DOHH2 (cell line): ENCODE data around the gene LRRTM4.
A peak's percentile ranks its signal among the peaks of the same experiment; 100 is the strongest.

Experiments used
- H3F3A ChIP-seq: fragments of 200-600 bp; sonication (generic), shearing (Covaris generic); 2 replicates; pipeline ENCODE4 v1.6.0; 2016; ENCODE audit warnings: antibody characterized with exemption, mild to moderate bottlenecking; ENCODE audit not compliant: control insufficient read depth, insufficient read depth
- H3K27ac ChIP-seq: fragments of 200-600 bp; sonication (generic); 2 replicates; pipeline ENCODE4 v1.5.1; 2014; ENCODE audit warnings: low read depth, mild to moderate bottlenecking, low read length, moderate library complexity
- H3K27me3 ChIP-seq: fragments of 200-600 bp; sonication (generic); 2 replicates; pipeline ENCODE4 v1.6.1; 2014; ENCODE audit warnings: mild to moderate bottlenecking, low read length, mixed read lengths; ENCODE audit not compliant: control insufficient read depth
- H3K36me3 ChIP-seq: fragments of 200-600 bp; sonication (generic); 2 replicates; pipeline ENCODE4 v1.6.1; 2014; ENCODE audit warnings: mild to moderate bottlenecking, low read length, moderate library complexity, mixed read lengths; ENCODE audit not compliant: control insufficient read depth
- H3K4me1 ChIP-seq: fragments of 200-600 bp; sonication (generic); 2 replicates; pipeline ENCODE4 v1.6.1; 2014; ENCODE audit warnings: mild to moderate bottlenecking, low read length, mixed read lengths; ENCODE audit not compliant: control insufficient read depth
- H3K4me2 ChIP-seq: fragments of 200-600 bp; sonication (generic); 2 replicates; pipeline ENCODE4 v1.6.0; 2014; ENCODE audit warnings: mild to moderate bottlenecking, low read length, moderate library complexity
- H3K4me3 ChIP-seq: fragments of 200-600 bp; sonication (generic); 2 replicates; pipeline ENCODE4 v1.5.1; 2014; ENCODE audit warnings: mild to moderate bottlenecking, low read length, mixed read lengths
- H3K79me2 ChIP-seq: fragments of 200-600 bp; sonication (generic); 2 replicates; pipeline ENCODE4 v1.6.1; 2014; ENCODE audit warnings: mild to moderate bottlenecking, low read length, mixed read lengths; ENCODE audit not compliant: control insufficient read depth
- H3K9me2 ChIP-seq: fragments of 200-600 bp; sonication (generic); replicated peaks from 2 replicates; pipeline ENCODE4 v1.6.1; 2014; ENCODE audit warnings: mild to moderate bottlenecking, low read length, mixed read lengths; ENCODE audit not compliant: control insufficient read depth
- H3K9me3 ChIP-seq: fragments of 200-600 bp; sonication (generic); 2 replicates; pipeline ENCODE4 v1.6.1; 2014; ENCODE audit warnings: antibody characterized with exemption, low read length, mixed read lengths; ENCODE audit not compliant: control insufficient read depth, insufficient read depth
- H4K20me1 ChIP-seq: fragments of 200-600 bp; sonication (generic); 2 replicates; pipeline ENCODE4 v1.6.0; 2014; ENCODE audit warnings: low read depth, mild to moderate bottlenecking, antibody characterized with exemption, low read length, moderate library complexity; ENCODE audit not compliant: control insufficient read depth, insufficient read depth
- EZH2phosphoT487 ChIP-seq: fragments of 200-600 bp; sonication (generic); IDR thresholded peaks from 2 replicates; pipeline ENCODE4 v1.6.1; 2017; ENCODE audit warnings: borderline replicate concordance, mild to moderate bottlenecking, antibody characterized with exemption, low read length, moderate library complexity, mixed read lengths
- TF ChIP-seq, protein P1 (sequence below): fragments of 200-600 bp; sonication (generic); IDR thresholded peaks from one replicate; pipeline ENCODE4 v1.5.1; 2014; ENCODE audit warnings: antibody characterized with exemption, mild to moderate bottlenecking, low read depth, low read length; ENCODE audit not compliant: poor library complexity, severe bottlenecking

LRRTM4 gene

DNA sequence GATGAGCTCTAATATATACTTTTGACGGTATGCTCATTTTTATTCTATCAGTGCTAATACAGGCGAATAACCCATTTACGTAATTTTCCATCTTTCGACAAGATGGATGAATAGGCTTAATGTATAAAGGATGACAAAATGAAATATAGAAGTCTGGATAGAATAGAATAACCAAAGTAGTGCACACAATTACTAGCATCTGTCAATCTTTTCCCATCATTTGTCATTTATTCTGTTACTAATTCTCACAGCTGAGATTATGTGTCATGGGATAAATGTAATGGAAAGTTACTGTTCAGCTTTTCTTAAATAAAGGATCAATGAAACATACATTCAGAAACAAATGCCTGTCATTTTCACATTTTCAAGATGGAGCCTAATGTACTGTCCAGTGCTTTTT lies 548.6 kb downstream of the LRRTM4 start:
- no peak for TF ChIP-seq EZH2phosphoT487
- TF ChIP-seq, protein P1, sequence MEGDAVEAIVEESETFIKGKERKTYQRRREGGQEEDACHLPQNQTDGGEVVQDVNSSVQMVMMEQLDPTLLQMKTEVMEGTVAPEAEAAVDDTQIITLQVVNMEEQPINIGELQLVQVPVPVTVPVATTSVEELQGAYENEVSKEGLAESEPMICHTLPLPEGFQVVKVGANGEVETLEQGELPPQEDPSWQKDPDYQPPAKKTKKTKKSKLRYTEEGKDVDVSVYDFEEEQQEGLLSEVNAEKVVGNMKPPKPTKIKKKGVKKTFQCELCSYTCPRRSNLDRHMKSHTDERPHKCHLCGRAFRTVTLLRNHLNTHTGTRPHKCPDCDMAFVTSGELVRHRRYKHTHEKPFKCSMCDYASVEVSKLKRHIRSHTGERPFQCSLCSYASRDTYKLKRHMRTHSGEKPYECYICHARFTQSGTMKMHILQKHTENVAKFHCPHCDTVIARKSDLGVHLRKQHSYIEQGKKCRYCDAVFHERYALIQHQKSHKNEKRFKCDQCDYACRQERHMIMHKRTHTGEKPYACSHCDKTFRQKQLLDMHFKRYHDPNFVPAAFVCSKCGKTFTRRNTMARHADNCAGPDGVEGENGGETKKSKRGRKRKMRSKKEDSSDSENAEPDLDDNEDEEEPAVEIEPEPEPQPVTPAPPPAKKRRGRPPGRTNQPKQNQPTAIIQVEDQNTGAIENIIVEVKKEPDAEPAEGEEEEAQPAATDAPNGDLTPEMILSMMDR, result no peak

DNA sequence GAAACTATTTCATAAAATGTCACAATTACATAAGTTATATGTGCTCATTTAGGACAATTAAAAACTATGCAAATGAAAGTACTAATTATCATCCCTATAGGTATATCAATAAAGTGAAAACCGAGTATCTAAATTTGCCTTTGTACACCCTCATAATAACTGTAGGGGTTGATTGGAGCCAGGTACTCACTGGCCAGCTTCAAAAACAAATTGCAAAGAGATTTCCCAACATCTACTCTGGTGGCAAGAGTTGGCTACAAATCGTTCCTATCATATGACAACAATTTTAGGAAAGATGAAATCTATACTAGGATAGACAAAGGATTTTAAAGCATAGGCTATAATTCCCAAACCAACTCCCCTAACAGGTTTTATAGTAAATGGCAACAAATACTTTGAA lies 556.4 kb downstream of the LRRTM4 start:
- H3K4me3 ChIP-seq, result no peak overlapping the region
- no peak for TF ChIP-seq EZH2phosphoT487
- no peaks in the 10 kb centered on the region for H3F3A ChIP-seq
- H3K36me3 ChIP-seq, result no peaks in the 10 kb centered on the region
- no peaks in the 10 kb centered on the region for H3K4me1 ChIP-seq
- H4K20me1 ChIP-seq, result no peaks in the 10 kb centered on the region
- H3K27ac ChIP-seq, result no peak overlapping the region
- no peak overlapping the region for H3K4me2 ChIP-seq
- no peaks in the 10 kb centered on the region for H3K79me2 ChIP-seq
- no peaks in the 10 kb centered on the region for H3K9me3 ChIP-seq
- no peaks in the 10 kb centered on the region for H3K9me2 ChIP-seq
- H3K27me3 ChIP-seq, result no peaks in the 10 kb centered on the region

More for the DNA sequence above, 548.6 kb downstream of the LRRTM4 start:
- Histone ChIP-seq H3K27ac (no peak overlapping the region), H3K9me3 (0 out of 2 replicates have a peak, but pooled peaks cover 3% of the 10 kb centered on the region), H4K20me1 (no peaks in the 10 kb centered on the region), H3K27me3 (no peaks in the 10 kb centered on the region), H3K4me1 (peaks cover 9% of the 10 kb centered on the region), H3K36me3 (no peaks in the 10 kb centered on the region), H3K4me2 (no peak overlapping the region), H3K79me2 (no peaks in the 10 kb centered on the region), H3F3A (no peaks in the 10 kb centered on the region), H3K4me3 (no peak overlapping the region), H3K9me2 (no peaks in the 10 kb centered on the region)

DNA sequence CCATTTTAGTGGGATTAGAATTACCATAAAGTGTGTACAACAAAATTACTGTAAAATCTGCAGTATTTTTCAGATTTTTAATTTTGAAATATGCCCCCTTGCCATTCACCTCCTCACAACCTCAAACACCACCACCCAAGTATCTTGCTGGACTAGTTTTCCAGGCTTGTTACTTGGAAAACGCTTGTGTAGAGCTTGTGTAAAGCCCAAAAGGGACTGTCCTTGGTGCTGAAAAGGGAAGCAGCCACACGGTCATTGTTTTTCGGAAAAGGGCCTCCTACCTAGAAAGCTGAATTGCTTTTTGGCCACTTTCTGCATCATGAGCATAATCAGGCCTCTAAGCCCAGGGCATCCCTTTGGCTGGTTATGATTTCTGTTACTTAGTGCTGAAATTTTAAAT lies 563.4 kb downstream of the LRRTM4 start:
- Histone ChIP-seq H3K4me2 (no peak overlapping the region), H3K36me3 (no peaks in the 10 kb centered on the region), H3K27me3 (no peaks in the 10 kb centered on the region), H3K9me2 (no peaks in the 10 kb centered on the region), H3K79me2 (no peaks in the 10 kb centered on the region), H3K9me3 (no peaks in the 10 kb centered on the region), H3K4me1 (peaks cover 3% of the 10 kb centered on the region), H3K4me3 (no peak overlapping the region), H3F3A (no peaks in the 10 kb centered on the region), H4K20me1 (no peaks in the 10 kb centered on the region), H3K27ac (no peak overlapping the region)
- TF ChIP-seq, protein P1, result no peak
- no peak for TF ChIP-seq EZH2phosphoT487

DNA sequence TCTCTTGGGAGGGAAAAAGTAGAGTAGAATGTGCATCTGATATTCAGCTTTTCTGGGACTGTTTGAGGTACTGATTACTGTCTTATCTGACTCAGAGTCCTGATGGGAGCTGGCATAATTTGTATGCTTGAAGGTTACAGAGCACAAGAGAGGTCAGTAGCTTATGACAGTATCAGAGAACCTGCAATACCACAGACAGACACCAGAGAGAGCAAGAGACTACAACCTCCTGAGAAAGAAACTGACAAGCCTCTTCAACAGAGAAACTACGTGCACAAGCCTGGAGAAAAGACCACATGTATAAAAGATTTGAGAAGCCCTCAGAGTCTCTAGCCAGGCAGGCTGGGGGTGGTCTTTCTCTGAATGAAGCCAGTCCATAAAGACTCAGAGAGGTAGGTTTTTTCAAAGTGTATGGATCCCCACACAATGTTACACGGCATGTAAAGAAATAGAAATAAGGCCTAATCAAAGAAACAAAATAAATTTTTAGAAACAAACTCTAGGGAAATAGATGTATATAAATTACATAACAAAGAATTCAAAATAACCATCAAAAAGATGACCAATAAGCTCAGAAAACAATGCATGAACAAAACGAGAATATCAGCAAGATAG lies 568.3 kb downstream of the LRRTM4 start:
- Histone ChIP-seq H3K27me3 (no peaks in the 10 kb centered on the region), H3K27ac (no peak overlapping the region), H3K9me3 (no peaks in the 10 kb centered on the region), H3K79me2 (no peaks in the 10 kb centered on the region), H3K36me3 (no peaks in the 10 kb centered on the region), H4K20me1 (no peaks in the 10 kb centered on the region), H3K9me2 (no peaks in the 10 kb centered on the region), H3K4me2 (no peak overlapping the region), H3K4me3 (no peak overlapping the region), H3F3A (no peaks in the 10 kb centered on the region), H3K4me1 (peaks cover 13% of the 10 kb centered on the region)
- TF ChIP-seq EZH2phosphoT487, result no peak
- TF ChIP-seq, protein P1, result peak; percentile 82
